ENCODE results near the gene LRRK1. TPM values are rescaled to one million over a fixed set of nuclear protein-coding genes. Genes with fewer than 3 reads are reported as not detected.

The LRRK1 gene
- polyA plus RNA-seq, 5 donors, result 1.5 to 3.0 (median 2.8) TPM

GRCh38 chr15:100934726-100935125, 15.6 kb downstream of the LRRK1 start:
- DNase-seq, result no peak

DNA sequence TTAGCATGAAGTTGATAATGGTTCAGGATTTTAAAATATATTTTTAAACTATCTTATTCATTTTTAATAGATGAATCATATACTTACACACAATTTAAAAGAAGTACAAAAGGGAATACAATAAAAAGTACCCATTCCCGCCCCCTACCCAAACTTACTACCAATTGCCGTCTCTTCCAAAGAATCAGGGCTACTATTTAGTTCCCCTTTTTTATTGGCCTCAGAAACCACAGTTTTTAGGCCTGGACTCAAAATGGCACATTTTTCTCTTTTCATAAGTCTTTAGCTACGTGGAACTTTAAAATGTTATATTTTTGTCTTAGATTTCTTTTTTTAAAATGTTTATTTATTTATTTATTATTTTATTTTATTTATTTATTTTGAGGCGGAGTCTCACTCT, 18.0 kb downstream of the LRRK1 start:
- DNase-seq, result no peak

DNA sequence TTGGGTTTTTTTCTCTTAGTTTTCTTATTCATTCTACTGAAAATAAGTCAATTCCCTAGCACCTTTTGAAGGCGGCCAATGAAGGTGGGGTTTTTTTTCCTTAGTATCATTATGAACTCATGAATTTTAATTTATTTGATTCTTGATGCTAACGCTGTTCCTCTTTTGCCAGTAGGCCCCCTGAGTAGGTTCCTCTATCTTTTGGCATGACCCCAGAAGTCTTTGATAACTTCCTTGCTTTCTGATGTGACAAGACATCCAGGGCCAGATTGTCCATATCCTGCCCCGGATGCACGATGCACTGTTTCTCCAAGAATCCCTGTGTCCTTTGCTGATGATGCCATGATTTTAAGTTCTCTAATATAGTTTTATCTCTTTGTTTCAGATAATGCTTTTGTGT, 20.6 kb downstream of the LRRK1 start:
- DNase-seq, result no peak

DNA sequence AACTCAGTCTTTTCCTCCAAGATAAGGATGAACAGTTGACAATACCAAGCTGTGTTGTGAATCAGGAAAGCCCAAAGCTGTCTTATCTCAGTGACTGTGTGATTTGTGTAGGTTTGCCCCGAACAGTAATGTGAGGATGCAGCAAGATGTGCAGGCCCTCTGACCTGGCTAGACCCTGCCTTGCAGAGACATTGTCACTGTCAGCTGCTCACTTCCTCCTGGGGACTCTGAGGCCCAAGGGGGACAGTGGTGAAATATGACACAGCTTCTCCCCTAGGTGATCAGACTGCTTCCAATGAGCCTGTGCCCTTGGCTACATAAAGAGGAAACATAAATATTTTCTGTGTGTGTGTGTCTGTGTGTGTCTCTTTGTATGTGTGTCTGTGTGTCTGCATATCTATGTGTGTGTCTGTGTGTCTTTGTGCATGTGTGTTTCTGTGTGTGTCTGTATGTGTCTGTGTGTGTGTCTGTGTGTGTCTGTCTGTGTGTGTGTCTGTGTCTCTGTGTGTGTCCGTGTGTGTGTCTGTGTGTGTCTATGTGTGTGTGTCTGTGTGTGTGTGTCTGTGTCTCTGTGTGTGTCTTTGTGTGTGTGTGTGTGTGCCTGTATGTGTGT, 21.7 kb downstream of the LRRK1 start:
- no peak for DNase-seq

GRCh38 chr15:100941536-100941935, 22.4 kb downstream of the LRRK1 start:
- no peak for DNase-seq

- DNase-seq, result no peak
Observed at GRCh38 chr15:100942656-100943425, 23.7 kb downstream of the LRRK1 start.

- DNase-seq, result no peak
Observed at GRCh38 chr15:100944244-100944895, 25.2 kb downstream of the LRRK1 start.

DNA sequence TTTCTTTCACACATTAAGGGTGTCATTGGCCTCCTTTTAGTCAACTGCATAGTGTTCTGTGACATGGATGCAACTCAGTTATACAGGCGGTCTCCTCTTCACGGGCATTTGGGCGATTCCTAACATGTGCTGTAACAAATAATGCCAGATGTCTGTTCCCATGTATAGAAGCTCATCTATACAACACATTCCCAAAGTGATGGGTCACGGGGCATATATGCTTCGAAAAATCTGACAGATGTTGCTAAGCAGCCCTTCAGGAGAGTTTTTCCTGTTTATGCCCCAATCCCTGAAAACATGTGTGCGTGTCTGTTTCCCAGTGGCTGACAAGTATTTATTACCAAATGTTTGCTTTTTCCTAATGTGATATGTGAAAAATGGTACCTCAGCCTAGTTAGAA, 25.8 kb downstream of the LRRK1 start:
- no peak for DNase-seq

DNA sequence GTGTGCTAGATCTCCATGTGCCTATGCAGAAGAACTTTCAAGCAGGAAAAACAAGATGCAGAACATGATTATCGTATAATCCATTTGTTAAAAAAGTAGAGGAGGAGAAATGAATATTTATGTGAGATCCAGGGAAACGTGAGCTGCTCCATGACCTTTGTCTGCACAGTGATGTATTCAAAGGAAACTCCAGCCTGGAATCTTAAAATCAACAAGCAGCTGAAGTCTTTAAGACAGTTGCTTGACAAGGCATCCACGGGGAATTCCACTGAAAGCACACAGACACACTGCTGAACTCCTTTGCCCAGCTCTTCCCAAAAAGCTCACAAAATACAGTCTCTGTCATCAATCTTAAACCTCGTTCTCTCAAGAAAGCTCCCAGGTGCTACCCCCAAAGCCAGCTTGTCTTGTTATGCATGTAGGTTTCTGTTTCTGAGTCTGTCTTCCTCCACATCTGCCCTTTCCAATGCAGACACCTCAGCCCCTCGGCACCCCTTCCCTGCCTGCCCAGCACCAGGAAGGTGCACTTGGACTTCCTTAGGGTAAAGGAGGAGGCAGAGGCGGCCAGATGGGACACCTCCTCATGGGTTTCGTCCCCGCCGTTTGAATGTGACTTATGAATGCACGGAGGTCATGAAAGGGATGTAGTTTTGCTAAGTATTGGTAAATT, 28.7 kb downstream of the LRRK1 start:
- no peak for DNase-seq

DNA sequence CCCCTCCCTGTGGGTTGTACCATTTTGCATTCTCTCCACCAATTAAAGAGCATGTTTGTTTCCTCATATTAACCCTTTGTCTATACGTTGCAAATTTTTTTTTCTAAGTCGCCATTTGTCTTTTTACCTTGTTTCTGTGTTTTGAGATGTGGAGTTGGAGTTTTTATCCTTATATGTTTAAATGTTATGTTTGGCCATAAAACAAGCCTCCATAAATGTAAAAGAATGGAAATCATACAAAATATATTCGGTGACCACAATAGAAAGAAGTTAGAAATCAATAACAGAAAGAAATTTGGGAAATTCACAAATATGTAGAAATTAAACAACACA, 29.2 kb downstream of the LRRK1 start:
- DNase-seq, result no peak

GRCh38 chr15:100949691-100950090, 30.5 kb downstream of the LRRK1 start:
- no peak for DNase-seq

- DNase-seq, result no peak
Observed at GRCh38 chr15:100951965-100952364, 32.8 kb downstream of the LRRK1 start.

DNA sequence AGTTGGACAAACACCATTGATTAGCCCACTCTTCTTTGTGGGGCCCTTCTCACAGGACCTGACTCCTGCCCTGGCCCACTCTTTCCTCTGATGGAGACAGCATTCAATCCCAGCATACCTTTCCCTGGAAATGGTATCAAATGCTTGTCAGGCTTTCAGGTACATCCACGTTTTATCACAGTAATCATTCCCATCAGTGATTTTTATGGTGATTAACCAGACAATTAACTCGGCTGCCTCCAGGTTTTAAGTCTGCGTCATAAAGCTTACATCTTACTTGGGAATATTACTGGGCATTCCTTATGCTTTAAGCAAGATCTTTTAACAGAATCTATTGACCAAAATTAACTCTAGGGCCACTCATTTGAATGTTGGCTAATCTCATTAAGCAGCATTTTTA, 33.4 kb downstream of the LRRK1 start:
- no peak for DNase-seq

- DNase-seq, result no peak
Observed at GRCh38 chr15:100958326-100959065, 39.3 kb downstream of the LRRK1 start.

DNA sequence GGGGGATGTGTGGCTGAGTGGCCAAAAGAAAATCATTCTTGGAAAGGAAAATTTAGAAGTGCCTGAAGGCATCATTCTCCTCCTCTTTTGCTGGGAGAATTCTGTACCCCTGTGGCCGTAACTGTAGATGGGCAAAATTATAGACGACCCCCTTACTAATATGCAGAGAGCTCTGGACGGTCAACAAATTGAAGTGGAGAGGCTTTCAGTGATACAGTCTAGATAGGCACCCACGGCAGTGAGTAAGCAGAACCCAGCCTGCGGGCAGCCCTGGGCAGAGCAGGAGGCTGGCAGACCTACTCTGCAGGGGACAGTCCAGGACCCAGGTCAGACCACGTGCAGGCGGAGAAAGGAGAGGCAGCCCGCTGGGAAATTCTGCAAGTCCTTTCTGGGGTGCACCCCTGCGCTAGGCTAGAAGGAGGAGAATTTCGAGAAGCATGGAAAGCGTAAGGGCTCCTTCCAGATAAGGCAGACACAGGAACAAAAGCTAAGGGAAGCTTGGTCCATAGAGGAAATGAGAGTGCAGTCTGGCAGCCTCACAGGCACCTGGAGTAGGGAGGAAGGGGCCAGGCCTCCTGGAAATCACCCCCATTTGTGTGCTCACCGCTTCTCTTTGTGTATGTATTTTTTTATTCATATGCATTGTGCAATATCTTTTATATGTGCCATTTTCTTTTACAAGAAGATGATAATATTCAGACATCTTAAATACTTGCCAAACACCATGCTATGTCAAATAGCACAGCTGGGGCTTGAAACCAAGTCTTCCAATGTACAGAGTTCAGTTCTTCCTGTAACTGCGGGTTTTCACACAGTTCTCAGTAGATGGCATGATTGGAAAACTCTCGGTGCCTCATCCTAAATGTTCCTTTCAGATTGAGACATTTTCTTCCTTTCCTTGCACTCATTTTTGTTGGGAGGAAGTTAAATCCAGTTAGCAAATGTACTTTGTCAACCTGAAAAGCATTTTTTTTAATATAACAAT, 40.2 kb downstream of the LRRK1 start:
- DNase-seq, result no peak

- DNase-seq, result no peak
Observed at GRCh38 chr15:100966997-100967396, 47.8 kb downstream of the LRRK1 start.

- no peak for DNase-seq
Observed at GRCh38 chr15:100968050-100968966, 49.2 kb downstream of the LRRK1 start.

- no peak for DNase-seq
Observed at GRCh38 chr15:100972975-100973350, 53.8 kb downstream of the LRRK1 start.

DNA sequence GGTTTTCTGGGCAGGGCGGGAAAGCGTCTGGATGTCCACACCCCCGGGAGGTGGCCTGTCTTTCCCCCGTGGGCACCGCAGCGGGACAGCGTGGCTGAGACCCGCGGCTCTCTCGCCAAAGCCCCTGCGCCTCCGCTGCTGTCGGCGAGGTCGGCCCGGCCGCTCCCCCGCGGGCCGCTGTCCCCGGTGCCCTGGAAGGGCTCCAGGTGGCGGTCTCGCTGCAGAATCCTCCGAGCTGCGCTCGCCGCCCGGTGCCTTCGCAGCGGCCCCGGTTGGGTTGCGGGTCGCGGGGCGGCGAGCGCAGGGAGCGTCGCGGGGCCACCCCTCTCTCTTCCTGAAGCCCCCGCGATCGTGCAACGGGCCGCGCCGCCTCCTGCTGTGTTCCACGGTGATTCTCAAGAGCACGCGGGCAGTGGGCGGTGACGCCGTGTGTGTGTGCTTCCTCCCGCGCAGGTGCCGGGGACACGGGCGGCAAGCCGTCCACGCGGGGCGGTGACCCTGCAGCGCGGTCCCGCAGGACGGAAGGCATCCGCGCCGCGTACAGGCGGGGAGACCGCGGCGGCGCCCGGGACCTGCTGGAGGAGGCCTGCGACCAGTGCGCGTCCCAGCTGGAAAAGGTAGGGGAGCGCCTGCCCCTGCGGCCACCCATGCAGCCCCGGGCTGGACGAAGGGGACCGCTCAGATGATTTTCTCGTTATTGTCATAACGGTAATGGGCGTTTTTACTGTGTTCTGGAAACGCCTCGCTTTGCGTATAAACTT, 54.4 kb downstream of the LRRK1 start:
- peak; percentile 4 to 20 for DNase-seq
